ENCODE results near the gene HMSD. TPM values are rescaled to one million over a fixed set of nuclear protein-coding genes. Genes with fewer than 3 reads are reported as not detected.

The HMSD gene
- total RNA-seq (ENCODE audit: low replicate concordance): not detected in 2 replicates

GRCh38 chr18:63949068-63949737 is at the start of gene HMSD:
TSS of gene HMSD (plus strand) at chr18:63949301. CDS start at chr18:63953456, 4,155 bp downstream.

GRCh38 chr18:63907664-63908063 is 41.4 kb upstream of the HMSD start, which contains the start of gene SERPINB10:
TSS of gene SERPINB10 (plus strand) at chr18:63907958. CDS start at chr18:63915511, 7,553 bp downstream.

GRCh38 chr18:63969942-63970808 is 21.1 kb downstream of the HMSD start, which contains the start of gene SERPINB8:
TSS of gene SERPINB8 (plus strand) at chr18:63970081. CDS start at chr18:63978309, 8,228 bp downstream.

Other genes starting within 250 kb of the HMSD start
- gene SERPINB11, start 246.3 kb upstream of the HMSD start, total RNA-seq (ENCODE audit: low replicate concordance): 0.12 TPM in 1 of 2 replicates, not detected in the other
- gene SERPINB7, start 173.9 kb upstream of the HMSD start, total RNA-seq (ENCODE audit: low replicate concordance): 4.7 TPM in 1 of 2 replicates, not detected in the other
- 0.23 TPM in 1 of 2 replicates, not detected in the other for gene SERPINB2, start 61.6 kb upstream of the HMSD start, total RNA-seq (ENCODE audit: low replicate concordance)
- not detected in 2 replicates for gene SERPINB10, start 41.3 kb upstream of the HMSD start, total RNA-seq (ENCODE audit: low replicate concordance)
- gene SERPINB8, start 20.8 kb downstream of the HMSD start, total RNA-seq (ENCODE audit: low replicate concordance): 6.6 and 7.4 TPM in 2 replicates
- gene LINC00305, start 199.8 kb downstream of the HMSD start, total RNA-seq (ENCODE audit: low replicate concordance): not detected in 2 replicates